Lung (tissue), 12 donors: ENCODE data around the gene IGFBP2. TPM values are rescaled to one million over a fixed set of nuclear protein-coding genes. Genes with fewer than 3 reads are reported as not detected.

Experiments
- ATAC-seq: fragments of 200-7000 bp; cut with Tn5 transposase; one replicate; pipeline ENCODE4 v1.9.1; 2020; ENCODE audit warnings: moderate number of reproducible peaks; ENCODE audit not compliant: insufficient read depth, low FRiP score
- DNase-seq, 3 donors: peaks; one replicate each; pipeline ENCODE4 v3.0.0-alpha.2; 2013 to 2017
- H3K27ac ChIP-seq, 2 donors: one replicate each; pipeline ENCODE4 v1.5.1; 2013; ENCODE audit warnings: mild to moderate bottlenecking in 2 of 2, moderate library complexity in 2 of 2, control low read depth in 1 of 2, inconsistent platforms in 1 of 2, low read depth in 1 of 2, low read length in 1 of 2
- H3K27me3 ChIP-seq, 3 donors: one replicate each; pipeline ENCODE4 v1.5.1; 2013; ENCODE audit warnings: low read length in 2 of 3; ENCODE audit not compliant: control insufficient read depth in 3 of 3, insufficient read depth in 3 of 3
- H3K36me3 ChIP-seq, 4 donors: one replicate each; pipeline ENCODE4 v1.5.1; 2013; ENCODE audit warnings: low read length in 4 of 4, mild to moderate bottlenecking in 1 of 4, moderate library complexity in 1 of 4; ENCODE audit not compliant: control insufficient read depth in 4 of 4, insufficient read depth in 4 of 4
- H3K4me1 ChIP-seq, 5 donors: one replicate each; pipeline ENCODE4 v1.5.1; 2013; ENCODE audit warnings: low read length in 5 of 5, mild to moderate bottlenecking in 2 of 5, moderate library complexity in 1 of 5; ENCODE audit not compliant: control insufficient read depth in 5 of 5, insufficient read depth in 5 of 5
- H3K4me3 ChIP-seq: one replicate; pipeline ENCODE4 v1.5.1; 2013; ENCODE audit warnings: mild to moderate bottlenecking, control low read depth, moderate library complexity
- H3K9ac ChIP-seq, 2 donors: one replicate each; pipeline ENCODE4 v1.5.1; 2013; ENCODE audit warnings: low read length in 2 of 2, control low read depth in 1 of 2; ENCODE audit not compliant: insufficient read depth in 1 of 2
- H3K9me3 ChIP-seq, 4 donors: one replicate each; pipeline ENCODE4 v1.5.1; 2013; ENCODE audit warnings: low read length in 3 of 4, mild to moderate bottlenecking in 1 of 4, moderate library complexity in 1 of 4; ENCODE audit not compliant: control insufficient read depth in 4 of 4, insufficient read depth in 3 of 4
- WGBS, 2 donors: extraction: QIAGEN DNeasy Blood & Tissue Kit; methylation state at CpG; one replicate each; pipeline ENCODE4 v1.1.7; 2013; 5-methylcytosine and 5-hydroxymethylcytosine counted together
- polyA plus RNA-seq, 2 donors: library from polyadenylated mRNA; stranded (reverse); fragments of 200-250 nt; gene quantifications; one replicate each; pipeline ENCODE4 v1.2.1, GENCODE V29; 2013
- total RNA-seq, 2 donors: library from RNA; depleted of rRNA in 1 of 2; stranded (reverse); fragments of >200 nt in 1 of 2; gene quantifications; one replicate each; pipeline ENCODE4 v1.2.1, GENCODE V29; 2014 to 2021
- TF ChIP-seq, protein P1 (sequence below): IDR thresholded peaks from 2 replicates; pipeline ENCODE4 v1.5.1; 2012; ENCODE audit warnings: mild to moderate bottlenecking; ENCODE audit errors: control extremely low read depth, extremely low read depth
- donor health status: control.
- donor health status: control.
- donor health status: Bipolar disorder and iron deficiency.
- donor health status: healthy.
- donor health status: DM: yes; HTN: yes; CAD: no.

IGFBP2 gene
- total and polyA plus RNA-seq, 4 donors, result 50.5 to 104 (median 81.2) TPM

DNA sequence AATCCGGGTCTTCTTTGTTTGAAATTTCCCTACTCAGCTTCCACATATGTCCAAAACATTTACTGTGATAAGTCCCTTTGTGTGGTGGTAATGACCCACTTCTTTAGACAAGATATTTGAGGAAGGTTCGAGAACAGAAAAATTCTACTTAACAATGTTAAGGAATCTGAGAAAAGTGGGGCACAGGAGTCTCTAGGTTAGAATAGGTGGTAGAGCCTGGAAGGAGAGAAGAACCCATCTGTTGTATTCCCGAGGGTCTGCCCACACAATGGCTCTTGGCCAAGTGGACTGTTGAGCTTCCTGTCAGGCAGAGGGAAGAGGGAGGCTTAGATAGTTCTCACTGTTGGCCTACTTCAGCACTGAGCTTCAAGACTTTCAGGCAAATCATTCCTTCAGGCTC, 4.3 kb downstream of the IGFBP2 start:
- DNase-seq, result no peak
- Histone ChIP-seq H3K27ac (no peak overlapping the region), H3K27me3 (peaks cover 2 to 25% (median 7%) of the 10 kb centered on the region in 3 donors), H3K4me1 (peaks cover 0 to 28% (median 15%) of the 10 kb centered on the region in 5 donors), H3K9ac (no peak overlapping the region), H3K36me3 (no peaks in the 10 kb centered on the region), H3K4me3 (no peak overlapping the region), H3K9me3 (no peaks in the 10 kb centered on the region)
- ATAC-seq, result no peak
- TF ChIP-seq, protein P1, sequence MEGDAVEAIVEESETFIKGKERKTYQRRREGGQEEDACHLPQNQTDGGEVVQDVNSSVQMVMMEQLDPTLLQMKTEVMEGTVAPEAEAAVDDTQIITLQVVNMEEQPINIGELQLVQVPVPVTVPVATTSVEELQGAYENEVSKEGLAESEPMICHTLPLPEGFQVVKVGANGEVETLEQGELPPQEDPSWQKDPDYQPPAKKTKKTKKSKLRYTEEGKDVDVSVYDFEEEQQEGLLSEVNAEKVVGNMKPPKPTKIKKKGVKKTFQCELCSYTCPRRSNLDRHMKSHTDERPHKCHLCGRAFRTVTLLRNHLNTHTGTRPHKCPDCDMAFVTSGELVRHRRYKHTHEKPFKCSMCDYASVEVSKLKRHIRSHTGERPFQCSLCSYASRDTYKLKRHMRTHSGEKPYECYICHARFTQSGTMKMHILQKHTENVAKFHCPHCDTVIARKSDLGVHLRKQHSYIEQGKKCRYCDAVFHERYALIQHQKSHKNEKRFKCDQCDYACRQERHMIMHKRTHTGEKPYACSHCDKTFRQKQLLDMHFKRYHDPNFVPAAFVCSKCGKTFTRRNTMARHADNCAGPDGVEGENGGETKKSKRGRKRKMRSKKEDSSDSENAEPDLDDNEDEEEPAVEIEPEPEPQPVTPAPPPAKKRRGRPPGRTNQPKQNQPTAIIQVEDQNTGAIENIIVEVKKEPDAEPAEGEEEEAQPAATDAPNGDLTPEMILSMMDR, result no peak
- 57 to 58% methylated on average over 3 of the region's 3 CpGs for WGBS, 2 donors

DNA sequence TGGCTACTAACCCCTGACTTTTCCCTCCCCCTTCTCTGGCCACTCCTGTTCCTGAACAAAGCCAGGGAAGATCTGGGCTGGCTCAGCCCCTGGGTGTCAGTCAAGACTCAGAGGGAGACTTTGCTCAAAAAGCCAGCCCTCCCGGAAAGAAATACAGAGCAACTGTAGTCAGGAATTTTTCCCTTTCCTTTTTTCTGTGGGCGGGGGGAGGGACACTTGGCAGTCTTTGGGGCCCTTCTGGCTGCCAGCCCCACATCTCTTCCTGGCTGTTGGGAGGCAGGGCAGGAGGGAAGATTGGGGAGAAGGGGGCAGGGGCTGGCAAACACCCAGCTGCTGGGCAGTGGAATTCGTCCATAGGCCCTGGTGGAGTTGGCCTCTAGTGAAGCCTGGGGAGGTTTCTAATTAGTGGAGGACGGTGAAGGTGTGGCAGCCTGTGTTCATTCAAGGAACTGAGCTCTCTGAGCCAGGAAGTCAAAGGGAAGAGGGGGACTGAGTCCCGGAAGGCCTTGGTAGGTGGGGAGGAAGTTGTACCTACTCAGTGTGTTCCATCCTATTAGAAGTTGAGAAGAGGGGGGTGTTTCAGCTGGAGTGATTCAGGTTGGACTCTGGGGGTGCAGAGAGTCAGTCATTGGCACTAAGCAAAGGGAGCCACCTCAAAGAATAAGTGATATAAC, 10.9 kb downstream of the IGFBP2 start:
- Histone ChIP-seq H3K4me1 (peaks cover 5 to 24% (median 13%) of the 10 kb centered on the region in 5 donors), H3K36me3 (no peaks in the 10 kb centered on the region), H3K4me3 (no peak overlapping the region), H3K27ac (peak overlapping the region in 1 of 2 donors; percentile 66), H3K27me3 (no peaks in the 10 kb centered on the region), H3K9ac (no peak overlapping the region), H3K9me3 (no peaks in the 10 kb centered on the region)
- ATAC-seq (no peak), DNase-seq (peak; percentile 64 to 71 (median 69))
- TF ChIP-seq, protein P1, result no peak
- 38 to 53% methylated on average over 5 of the region's 5 CpGs for WGBS, 2 donors

DNA sequence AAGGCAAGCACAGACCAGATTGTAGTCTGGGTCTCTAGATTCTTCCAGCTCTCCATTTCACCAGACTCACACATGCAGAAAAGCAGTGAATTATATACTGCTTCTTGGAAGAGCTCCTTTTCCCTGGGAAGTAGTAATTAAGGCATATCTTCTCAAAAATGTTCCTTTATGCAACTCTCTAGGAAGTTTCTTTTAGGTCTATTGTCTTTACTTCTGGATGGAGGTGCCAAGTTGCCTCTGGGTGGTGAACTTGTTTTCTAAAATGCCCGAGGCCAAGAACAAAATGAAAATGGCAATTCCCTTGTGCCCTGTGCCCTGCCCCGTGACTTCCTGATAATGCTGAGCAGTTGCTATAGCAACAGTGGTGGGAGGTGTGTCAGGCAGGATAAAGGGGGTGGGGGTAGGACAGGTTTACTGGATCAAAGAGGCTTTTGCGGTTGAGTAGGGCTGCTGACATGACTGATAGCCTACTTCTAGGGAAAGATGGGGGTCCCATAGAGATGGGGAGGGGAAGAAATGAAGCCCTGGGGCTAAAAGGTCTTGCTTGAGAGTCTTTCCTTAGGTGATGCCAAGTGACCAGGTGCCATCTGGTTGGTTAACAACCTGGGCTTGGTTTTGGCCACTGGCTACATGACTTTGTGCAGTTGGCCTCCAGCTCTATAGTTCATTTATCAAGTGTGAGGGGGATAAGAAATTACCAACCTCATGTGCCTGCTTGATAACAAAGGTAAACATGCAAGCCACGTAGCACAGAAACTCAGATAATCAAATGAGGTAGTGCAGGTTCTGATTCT, 11.8 kb downstream of the IGFBP2 start:
- Histone ChIP-seq H3K4me1 (peaks cover 5 to 24% (median 13%) of the 10 kb centered on the region in 5 donors), H3K27me3 (no peaks in the 10 kb centered on the region), H3K27ac (peak overlapping the region in 1 of 2 donors; percentile 26), H3K9me3 (no peaks in the 10 kb centered on the region), H3K4me3 (no peak overlapping the region), H3K36me3 (no peaks in the 10 kb centered on the region), H3K9ac (no peak overlapping the region)
- DNase-seq (no peak), ATAC-seq (no peak)
- 55 to 76% methylated on average over 4 of the region's 4 CpGs for WGBS, 2 donors
- TF ChIP-seq, protein P1, result no peak
